IPS-18a (cell line): ENCODE data around the gene CDK2AP2.
"Not testable (repeated sequence)": the region's sequence is repeated elsewhere in the genome, so short reads cannot be mapped to it uniquely, and the experiment has no call there.

Experiments used
- H3K27ac ChIP-seq: one replicate; pipeline ENCODE4 v1.5.1; 2013; ENCODE audit warnings: low read length
- H3K27me3 ChIP-seq: one replicate; pipeline ENCODE4 v1.6.1; 2013; ENCODE audit warnings: mild to moderate bottlenecking, low read length; ENCODE audit not compliant: control insufficient read depth, insufficient read depth
- H3K36me3 ChIP-seq: one replicate; pipeline ENCODE4 v1.6.1; 2013; ENCODE audit warnings: low read depth, low read length; ENCODE audit not compliant: control insufficient read depth
- H3K4me1 ChIP-seq: one replicate; pipeline ENCODE4 v1.6.1; 2013; ENCODE audit warnings: low read depth, low read length; ENCODE audit not compliant: control insufficient read depth
- H3K4me3 ChIP-seq: one replicate; pipeline ENCODE4 v1.5.1; 2013; ENCODE audit warnings: low read length
- H3K9ac ChIP-seq: one replicate; pipeline ENCODE4 v1.6.1; 2013; ENCODE audit warnings: mild to moderate bottlenecking, low read length, moderate library complexity
- H3K9me3 ChIP-seq: one replicate; pipeline ENCODE4 v1.6.1; 2013; ENCODE audit warnings: low read depth, low read length; ENCODE audit not compliant: control insufficient read depth

CDK2AP2 gene

GRCh38 chr11:67465530-67465929 lies 42.4 kb downstream of the CDK2AP2 start:
- H3K4me1 ChIP-seq, H3K9me3 ChIP-seq, H3K27me3 ChIP-seq, H3K36me3 ChIP-seq: not testable (repeated sequence)
- H3K9ac ChIP-seq, result peak overlapping the region; percentile 91
- H3K4me3 ChIP-seq, result peak overlapping the region; percentile 86
- peak overlapping the region; percentile 84 for H3K27ac ChIP-seq

GRCh38 chr11:67465189-67465510 lies 42.8 kb downstream of the CDK2AP2 start:
- Histone ChIP-seq H3K4me3 (peak overlapping the region; percentile 86), H3K9ac (peak overlapping the region; percentile 91), H3K4me1 (peaks cover 7% of the 10 kb centered on the region), H3K9me3 (no peaks in the 10 kb centered on the region), H3K27ac (peak overlapping the region; percentile 84), H3K27me3 (no peaks in the 10 kb centered on the region), H3K36me3 (no peaks in the 10 kb centered on the region)

- H3K4me3 ChIP-seq, result peak overlapping the region; percentile 86
- H3K27ac ChIP-seq, result peak overlapping the region; percentile 84
- peak overlapping the region; percentile 91 for H3K9ac ChIP-seq
- H3K27me3 ChIP-seq, result no peaks in the 10 kb centered on the region
- no peaks in the 10 kb centered on the region for H3K36me3 ChIP-seq
- peaks cover 7% of the 10 kb centered on the region for H3K4me1 ChIP-seq
- H3K9me3 ChIP-seq, result no peaks in the 10 kb centered on the region
Observed at GRCh38 chr11:67464411-67465188, 43.4 kb downstream of the CDK2AP2 start.

- no peak overlapping the region for H3K27ac ChIP-seq
- H3K9ac ChIP-seq, result no peak overlapping the region
- H3K4me3 ChIP-seq, result peak overlapping the region; percentile 86
Observed at GRCh38 chr11:67463680-67464410, 44.1 kb downstream of the CDK2AP2 start.

GRCh38 chr11:67463186-67463585 lies 44.8 kb downstream of the CDK2AP2 start:
- Histone ChIP-seq H3K27ac (no peak overlapping the region), H3K9me3 (no peaks in the 10 kb centered on the region), H3K9ac (no peak overlapping the region), H3K36me3 (no peaks in the 10 kb centered on the region), H3K4me3 (no peak overlapping the region), H3K27me3 (no peaks in the 10 kb centered on the region), H3K4me1 (peaks cover 7% of the 10 kb centered on the region)

More at GRCh38 chr11:67463680-67464410, 44.1 kb downstream of the CDK2AP2 start:
- Histone ChIP-seq H3K4me1 (peaks cover 7% of the 10 kb centered on the region), H3K9me3 (no peaks in the 10 kb centered on the region), H3K27me3 (no peaks in the 10 kb centered on the region), H3K36me3 (no peaks in the 10 kb centered on the region)

- H3K9me3 ChIP-seq, result no peaks in the 10 kb centered on the region
- no peak overlapping the region for H3K4me3 ChIP-seq
- H3K9ac ChIP-seq, result no peak overlapping the region
- no peaks in the 10 kb centered on the region for H3K36me3 ChIP-seq
- H3K27me3 ChIP-seq, result no peaks in the 10 kb centered on the region
- no peak overlapping the region for H3K27ac ChIP-seq
- no peaks in the 10 kb centered on the region for H3K4me1 ChIP-seq
Observed at GRCh38 chr11:67458266-67458665, 49.7 kb downstream of the CDK2AP2 start.

- Histone ChIP-seq H3K4me3 (no peak overlapping the region), H3K9ac (no peak overlapping the region), H3K36me3 (no peaks in the 10 kb centered on the region), H3K4me1 (no peaks in the 10 kb centered on the region), H3K27me3 (no peaks in the 10 kb centered on the region), H3K27ac (no peak overlapping the region), H3K9me3 (no peaks in the 10 kb centered on the region)
Observed at GRCh38 chr11:67457453-67457852, 50.5 kb downstream of the CDK2AP2 start.
